SK-N-SH treated with all-trans-retinoic acid at 6 μM for 48 hours (cell line): Measurements from ENCODE around the gene GEMIN7.

Source experiments
- ATAC-seq: fragments of 200-7000 bp; cut with Tn5 transposase; 3 replicates; pipeline ENCODE4 v1.9.1; 2020; ENCODE audit warnings: mild to moderate bottlenecking, moderate library complexity
- ARNTL ChIP-seq: fragments of 450-650 bp; formaldehyde crosslinking; IDR thresholded peaks from 2 replicates; pipeline ENCODE4 v1.5.0; 2020; ENCODE audit warnings: low read depth, mild to moderate bottlenecking, moderate library complexity, borderline replicate concordance
- BACH2 ChIP-seq: fragments of 250-450 bp; sonication (Bioruptor Pico); IDR thresholded peaks from 2 replicates; pipeline ENCODE4 v1.9.0; 2021; ENCODE audit warnings: mild to moderate bottlenecking, borderline replicate concordance
- CSDC2 ChIP-seq: fragments of 250-450 bp; sonication (Bioruptor Pico); IDR thresholded peaks from 2 replicates; pipeline ENCODE4 v1.5.0; 2020; ENCODE audit warnings: mild to moderate bottlenecking, moderate library complexity
- ESRRG ChIP-seq: fragments of 250-450 bp; sonication (Bioruptor Pico); IDR thresholded peaks from 2 replicates; pipeline ENCODE4 v1.6.1; 2021; ENCODE audit warnings: mild to moderate bottlenecking
- ISL1 ChIP-seq: fragments of 250-450 bp; sonication (Bioruptor Pico); IDR thresholded peaks from 2 replicates; pipeline ENCODE4 v2.1.2; 2022; ENCODE audit warnings: mild to moderate bottlenecking, moderate library complexity
- PPARA ChIP-seq: fragments of 250-450 bp; sonication (Bioruptor Pico); IDR thresholded peaks from 2 replicates; pipeline ENCODE4 v1.5.0; 2020; ENCODE audit warnings: mild to moderate bottlenecking, borderline replicate concordance
- RARB ChIP-seq: fragments of 250-450 bp; sonication (Bioruptor Pico); IDR thresholded peaks from 2 replicates; pipeline ENCODE4 v1.8.0; 2021; ENCODE audit warnings: mild to moderate bottlenecking, moderate library complexity
- SNAI2 ChIP-seq: fragments of 250-450 bp; sonication (Bioruptor Pico); IDR thresholded peaks from 2 replicates; pipeline ENCODE4 v1.5.0; 2020; ENCODE audit warnings: mild to moderate bottlenecking, moderate library complexity
- TCF4 ChIP-seq: fragments of 250-450 bp; sonication (Bioruptor Pico); IDR thresholded peaks from 2 replicates; pipeline ENCODE4 v1.8.0; 2021; ENCODE audit warnings: mild to moderate bottlenecking, moderate library complexity, borderline replicate concordance
- TOX ChIP-seq: fragments of 250-450 bp; sonication (Bioruptor Pico); IDR thresholded peaks from 2 replicates; pipeline ENCODE4 v1.8.0; 2021; ENCODE audit warnings: mild to moderate bottlenecking, moderate library complexity, borderline replicate concordance
- ZC3H10 ChIP-seq: fragments of 250-450 bp; sonication (Bioruptor Pico); IDR thresholded peaks from 2 replicates; pipeline ENCODE4 v1.5.1; 2021; ENCODE audit warnings: mild to moderate bottlenecking, moderate library complexity
- ZFP3 ChIP-seq: fragments of 250-450 bp; sonication (Bioruptor Pico); IDR thresholded peaks from 2 replicates; pipeline ENCODE4 v1.5.0; 2020; ENCODE audit warnings: mild to moderate bottlenecking, moderate library complexity
- ZFP30 ChIP-seq: fragments of 450-650 bp; formaldehyde crosslinking; IDR thresholded peaks from 2 replicates; pipeline ENCODE4 v1.5.0; 2022; ENCODE audit warnings: mild to moderate bottlenecking, moderate library complexity
- ZNF565 ChIP-seq: fragments of 450-650 bp; formaldehyde crosslinking; conservative IDR thresholded peaks from 2 replicates; pipeline ENCODE4 v1.5.0; 2020; ENCODE audit warnings: low read depth, mild to moderate bottlenecking, moderate library complexity
- ZNF70 ChIP-seq: fragments of 450-650 bp; formaldehyde crosslinking; IDR thresholded peaks from 2 replicates; pipeline ENCODE4 v1.5.0; 2020; ENCODE audit warnings: mild to moderate bottlenecking, moderate library complexity
- ZNF8 ChIP-seq: fragments of 450-650 bp; formaldehyde crosslinking; IDR thresholded peaks from 2 replicates; pipeline ENCODE4 v1.5.0; 2020; ENCODE audit warnings: mild to moderate bottlenecking, moderate library complexity
- TF ChIP-seq, protein P1 (sequence below): fragments of 250-450 bp; sonication (Bioruptor Pico); IDR thresholded peaks from 2 replicates; pipeline ENCODE4 v1.5.1; 2020; ENCODE audit warnings: low read depth, mild to moderate bottlenecking, moderate library complexity
- TF ChIP-seq, protein P2 (sequence below): fragments of 250-450 bp; sonication (Bioruptor Pico); IDR thresholded peaks from 2 replicates; pipeline ENCODE4 v1.5.0; 2020; ENCODE audit warnings: mild to moderate bottlenecking, moderate library complexity
- TF ChIP-seq, protein P3 (sequence below): fragments of 250-450 bp; sonication (Bioruptor Pico); IDR thresholded peaks from 2 replicates; pipeline ENCODE4 v1.8.0; 2020; ENCODE audit warnings: mild to moderate bottlenecking, moderate library complexity, borderline replicate concordance
- TF ChIP-seq, protein P4 (sequence below): fragments of 250-450 bp; sonication (Bioruptor Pico); IDR thresholded peaks from 2 replicates; pipeline ENCODE4 v1.5.1; 2021; ENCODE audit warnings: mild to moderate bottlenecking, moderate library complexity
- TF ChIP-seq, protein P5 (sequence below): fragments of 250-450 bp; sonication (Bioruptor Pico); IDR thresholded peaks from 2 replicates; pipeline ENCODE4 v1.8.0; 2021; ENCODE audit warnings: low read depth, mild to moderate bottlenecking, moderate library complexity, borderline replicate concordance

GEMIN7 gene

DNA sequence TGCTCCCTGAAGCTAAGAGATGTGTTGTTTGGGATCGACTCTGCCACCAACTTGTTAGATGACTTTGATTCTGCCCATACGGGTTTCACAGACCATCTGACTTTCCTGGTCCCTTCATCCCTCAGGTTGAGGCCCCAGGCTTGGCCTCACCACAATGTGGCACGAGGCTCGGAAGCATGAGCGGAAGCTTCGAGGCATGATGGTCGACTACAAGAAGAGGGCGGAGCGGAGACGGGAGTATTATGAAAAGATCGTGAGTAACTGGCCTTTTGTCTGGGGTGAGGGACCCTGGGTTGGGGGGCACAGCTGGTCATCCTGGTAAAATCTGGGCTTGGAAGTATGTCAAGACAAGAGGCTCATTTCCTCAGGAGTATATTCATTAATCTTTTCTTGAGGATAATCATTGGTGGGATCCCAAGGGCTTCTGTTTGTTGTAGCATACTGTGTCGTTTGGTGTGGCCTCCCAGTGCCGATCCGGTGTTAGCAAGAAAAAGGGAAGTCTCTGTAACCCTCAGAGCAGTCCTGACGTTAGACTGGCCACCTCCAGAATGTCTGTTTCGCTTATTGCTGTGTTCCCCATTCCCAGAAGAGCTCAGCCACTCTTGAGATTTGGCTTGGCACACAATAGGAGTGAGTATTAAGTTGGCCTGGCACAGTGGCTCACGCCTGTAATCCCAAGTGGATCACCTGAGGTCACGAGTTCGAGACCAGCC lies 38.8 kb upstream of the GEMIN7 start:
- no peak for TF ChIP-seq SNAI2
- TF ChIP-seq ARNTL = no peak
- TF ChIP-seq, protein P1, sequence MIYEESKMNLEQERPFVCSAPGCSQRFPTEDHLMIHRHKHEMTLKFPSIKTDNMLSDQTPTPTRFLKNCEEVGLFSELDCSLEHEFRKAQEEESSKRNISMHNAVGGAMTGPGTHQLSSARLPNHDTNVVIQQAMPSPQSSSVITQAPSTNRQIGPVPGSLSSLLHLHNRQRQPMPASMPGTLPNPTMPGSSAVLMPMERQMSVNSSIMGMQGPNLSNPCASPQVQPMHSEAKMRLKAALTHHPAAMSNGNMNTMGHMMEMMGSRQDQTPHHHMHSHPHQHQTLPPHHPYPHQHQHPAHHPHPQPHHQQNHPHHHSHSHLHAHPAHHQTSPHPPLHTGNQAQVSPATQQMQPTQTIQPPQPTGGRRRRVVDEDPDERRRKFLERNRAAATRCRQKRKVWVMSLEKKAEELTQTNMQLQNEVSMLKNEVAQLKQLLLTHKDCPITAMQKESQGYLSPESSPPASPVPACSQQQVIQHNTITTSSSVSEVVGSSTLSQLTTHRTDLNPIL = no peak
- TF ChIP-seq, protein P2, sequence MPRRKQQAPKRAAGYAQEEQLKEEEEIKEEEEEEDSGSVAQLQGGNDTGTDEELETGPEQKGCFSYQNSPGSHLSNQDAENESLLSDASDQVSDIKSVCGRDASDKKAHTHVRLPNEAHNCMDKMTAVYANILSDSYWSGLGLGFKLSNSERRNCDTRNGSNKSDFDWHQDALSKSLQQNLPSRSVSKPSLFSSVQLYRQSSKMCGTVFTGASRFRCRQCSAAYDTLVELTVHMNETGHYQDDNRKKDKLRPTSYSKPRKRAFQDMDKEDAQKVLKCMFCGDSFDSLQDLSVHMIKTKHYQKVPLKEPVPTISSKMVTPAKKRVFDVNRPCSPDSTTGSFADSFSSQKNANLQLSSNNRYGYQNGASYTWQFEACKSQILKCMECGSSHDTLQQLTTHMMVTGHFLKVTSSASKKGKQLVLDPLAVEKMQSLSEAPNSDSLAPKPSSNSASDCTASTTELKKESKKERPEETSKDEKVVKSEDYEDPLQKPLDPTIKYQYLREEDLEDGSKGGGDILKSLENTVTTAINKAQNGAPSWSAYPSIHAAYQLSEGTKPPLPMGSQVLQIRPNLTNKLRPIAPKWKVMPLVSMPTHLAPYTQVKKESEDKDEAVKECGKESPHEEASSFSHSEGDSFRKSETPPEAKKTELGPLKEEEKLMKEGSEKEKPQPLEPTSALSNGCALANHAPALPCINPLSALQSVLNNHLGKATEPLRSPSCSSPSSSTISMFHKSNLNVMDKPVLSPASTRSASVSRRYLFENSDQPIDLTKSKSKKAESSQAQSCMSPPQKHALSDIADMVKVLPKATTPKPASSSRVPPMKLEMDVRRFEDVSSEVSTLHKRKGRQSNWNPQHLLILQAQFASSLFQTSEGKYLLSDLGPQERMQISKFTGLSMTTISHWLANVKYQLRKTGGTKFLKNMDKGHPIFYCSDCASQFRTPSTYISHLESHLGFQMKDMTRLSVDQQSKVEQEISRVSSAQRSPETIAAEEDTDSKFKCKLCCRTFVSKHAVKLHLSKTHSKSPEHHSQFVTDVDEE (CRISPR knock-in tag) = no peak
- TF ChIP-seq CSDC2 = no peak
- TF ChIP-seq ZNF70 = no peak
- TF ChIP-seq, protein P3, sequence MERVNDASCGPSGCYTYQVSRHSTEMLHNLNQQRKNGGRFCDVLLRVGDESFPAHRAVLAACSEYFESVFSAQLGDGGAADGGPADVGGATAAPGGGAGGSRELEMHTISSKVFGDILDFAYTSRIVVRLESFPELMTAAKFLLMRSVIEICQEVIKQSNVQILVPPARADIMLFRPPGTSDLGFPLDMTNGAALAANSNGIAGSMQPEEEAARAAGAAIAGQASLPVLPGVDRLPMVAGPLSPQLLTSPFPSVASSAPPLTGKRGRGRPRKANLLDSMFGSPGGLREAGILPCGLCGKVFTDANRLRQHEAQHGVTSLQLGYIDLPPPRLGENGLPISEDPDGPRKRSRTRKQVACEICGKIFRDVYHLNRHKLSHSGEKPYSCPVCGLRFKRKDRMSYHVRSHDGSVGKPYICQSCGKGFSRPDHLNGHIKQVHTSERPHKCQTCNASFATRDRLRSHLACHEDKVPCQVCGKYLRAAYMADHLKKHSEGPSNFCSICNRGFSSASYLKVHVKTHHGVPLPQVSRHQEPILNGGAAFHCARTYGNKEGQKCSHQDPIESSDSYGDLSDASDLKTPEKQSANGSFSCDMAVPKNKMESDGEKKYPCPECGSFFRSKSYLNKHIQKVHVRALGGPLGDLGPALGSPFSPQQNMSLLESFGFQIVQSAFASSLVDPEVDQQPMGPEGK (CRISPR knock-in tag) = no peak
- no peak for TF ChIP-seq ZC3H10
- TF ChIP-seq BACH2 (CRISPR knock-in tag) = no peak
- TF ChIP-seq ISL1 (CRISPR knock-in tag) = no peak
- TF ChIP-seq ZFP3 = no peak
- TF ChIP-seq TCF4 (CRISPR knock-in tag) = no peak
- TF ChIP-seq, protein P4, sequence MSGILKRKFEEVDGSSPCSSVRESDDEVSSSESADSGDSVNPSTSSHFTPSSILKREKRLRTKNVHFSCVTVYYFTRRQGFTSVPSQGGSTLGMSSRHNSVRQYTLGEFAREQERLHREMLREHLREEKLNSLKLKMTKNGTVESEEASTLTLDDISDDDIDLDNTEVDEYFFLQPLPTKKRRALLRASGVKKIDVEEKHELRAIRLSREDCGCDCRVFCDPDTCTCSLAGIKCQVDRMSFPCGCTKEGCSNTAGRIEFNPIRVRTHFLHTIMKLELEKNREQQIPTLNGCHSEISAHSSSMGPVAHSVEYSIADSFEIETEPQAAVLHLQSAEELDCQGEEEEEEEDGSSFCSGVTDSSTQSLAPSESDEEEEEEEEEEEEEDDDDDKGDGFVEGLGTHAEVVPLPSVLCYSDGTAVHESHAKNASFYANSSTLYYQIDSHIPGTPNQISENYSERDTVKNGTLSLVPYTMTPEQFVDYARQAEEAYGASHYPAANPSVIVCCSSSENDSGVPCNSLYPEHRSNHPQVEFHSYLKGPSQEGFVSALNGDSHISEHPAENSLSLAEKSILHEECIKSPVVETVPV (CRISPR knock-in tag) = no peak
- TF ChIP-seq ZNF8 (CRISPR knock-in tag) = no peak
- TF ChIP-seq, protein P5, sequence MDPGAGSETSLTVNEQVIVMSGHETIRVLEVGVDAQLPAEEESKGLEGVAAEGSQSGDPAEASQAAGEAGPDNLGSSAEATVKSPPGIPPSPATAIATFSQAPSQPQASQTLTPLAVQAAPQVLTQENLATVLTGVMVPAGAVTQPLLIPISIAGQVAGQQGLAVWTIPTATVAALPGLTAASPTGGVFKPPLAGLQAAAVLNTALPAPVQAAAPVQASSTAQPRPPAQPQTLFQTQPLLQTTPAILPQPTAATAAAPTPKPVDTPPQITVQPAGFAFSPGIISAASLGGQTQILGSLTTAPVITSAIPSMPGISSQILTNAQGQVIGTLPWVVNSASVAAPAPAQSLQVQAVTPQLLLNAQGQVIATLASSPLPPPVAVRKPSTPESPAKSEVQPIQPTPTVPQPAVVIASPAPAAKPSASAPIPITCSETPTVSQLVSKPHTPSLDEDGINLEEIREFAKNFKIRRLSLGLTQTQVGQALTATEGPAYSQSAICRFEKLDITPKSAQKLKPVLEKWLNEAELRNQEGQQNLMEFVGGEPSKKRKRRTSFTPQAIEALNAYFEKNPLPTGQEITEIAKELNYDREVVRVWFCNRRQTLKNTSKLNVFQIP (CRISPR knock-in tag) = no peak
- TF ChIP-seq ESRRG = no peak
- TF ChIP-seq PPARA (CRISPR knock-in tag) = no peak
- TF ChIP-seq ZFP30 (CRISPR knock-in tag) = no peak
- no peak for ATAC-seq

DNA sequence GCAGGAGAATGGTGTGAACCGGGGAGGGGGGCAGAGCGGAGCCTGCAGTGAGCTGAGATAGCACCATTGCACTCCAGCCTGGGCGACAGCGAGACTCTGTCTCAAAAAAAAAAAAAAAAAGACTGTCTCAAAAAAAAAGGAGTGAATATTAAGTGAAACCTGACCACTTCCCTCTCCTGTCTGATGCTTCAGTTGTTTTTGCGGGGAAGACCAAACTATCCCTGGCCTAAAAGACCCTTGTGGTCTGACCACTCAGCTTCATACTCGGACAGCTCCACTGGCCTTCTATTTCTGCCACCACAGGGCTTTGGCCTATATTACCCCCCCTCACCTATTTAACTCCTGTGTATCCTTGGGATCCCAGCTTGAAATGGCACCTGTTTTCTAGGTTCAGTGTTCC lies 37.9 kb upstream of the GEMIN7 start:
- no peak for ATAC-seq

More for the DNA sequence above, 37.9 kb upstream of the GEMIN7 start:
- TF ChIP-seq ESRRG = no peak
- no peak for TF ChIP-seq ZNF8 (CRISPR knock-in tag)
- TF ChIP-seq RARB (CRISPR knock-in tag) = no peak
- TF ChIP-seq SNAI2 = no peak
- TF ChIP-seq BACH2 (CRISPR knock-in tag) = no peak
- TF ChIP-seq ARNTL = no peak
- no peak for TF ChIP-seq ZNF565 (CRISPR knock-in tag)
- TF ChIP-seq, protein P1 = no peak
- no peak for TF ChIP-seq TOX (CRISPR knock-in tag)
- no peak for TF ChIP-seq TCF4 (CRISPR knock-in tag)
- no peak for TF ChIP-seq ZC3H10
- TF ChIP-seq, protein P2 (CRISPR knock-in tag) = no peak
- TF ChIP-seq ZFP3 = no peak
- TF ChIP-seq, protein P3 (CRISPR knock-in tag) = no peak
- TF ChIP-seq, all 23 proteins: peak for 0
